DOHH2 (cell line): ENCODE data around the gene GSK3B.

Experiments
- EZH2phosphoT487 ChIP-seq: fragments of 200-600 bp; sonication (generic); IDR thresholded peaks from 2 replicates; pipeline ENCODE4 v1.6.1; 2017; ENCODE audit warnings: borderline replicate concordance, mild to moderate bottlenecking, antibody characterized with exemption, low read length, moderate library complexity, mixed read lengths
- TF ChIP-seq, protein P1 (sequence below): fragments of 200-600 bp; sonication (generic); IDR thresholded peaks from one replicate; pipeline ENCODE4 v1.5.1; 2014; ENCODE audit warnings: antibody characterized with exemption, mild to moderate bottlenecking, low read depth, low read length; ENCODE audit not compliant: poor library complexity, severe bottlenecking

DNA sequence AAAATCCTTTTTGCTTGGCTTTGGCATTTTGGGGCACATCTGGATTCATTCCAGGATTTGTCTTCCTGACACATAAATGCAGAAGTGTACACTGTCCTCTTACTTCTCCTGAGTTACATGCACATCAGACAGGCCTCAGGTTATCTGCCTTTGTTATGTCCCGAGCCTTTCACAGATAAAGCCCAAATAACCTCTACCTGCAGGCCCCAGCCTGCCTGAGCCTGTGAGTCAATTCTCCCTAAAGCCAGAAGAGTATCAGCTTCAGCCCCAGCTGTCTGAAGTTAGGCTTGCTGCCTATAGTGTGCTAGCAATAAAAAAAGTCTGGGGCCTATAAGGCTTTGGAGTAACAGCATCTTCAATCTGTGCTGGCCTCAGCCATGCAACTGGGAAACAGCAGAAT is 17.7 kb upstream of the GSK3B start:
- TF ChIP-seq, protein P1, sequence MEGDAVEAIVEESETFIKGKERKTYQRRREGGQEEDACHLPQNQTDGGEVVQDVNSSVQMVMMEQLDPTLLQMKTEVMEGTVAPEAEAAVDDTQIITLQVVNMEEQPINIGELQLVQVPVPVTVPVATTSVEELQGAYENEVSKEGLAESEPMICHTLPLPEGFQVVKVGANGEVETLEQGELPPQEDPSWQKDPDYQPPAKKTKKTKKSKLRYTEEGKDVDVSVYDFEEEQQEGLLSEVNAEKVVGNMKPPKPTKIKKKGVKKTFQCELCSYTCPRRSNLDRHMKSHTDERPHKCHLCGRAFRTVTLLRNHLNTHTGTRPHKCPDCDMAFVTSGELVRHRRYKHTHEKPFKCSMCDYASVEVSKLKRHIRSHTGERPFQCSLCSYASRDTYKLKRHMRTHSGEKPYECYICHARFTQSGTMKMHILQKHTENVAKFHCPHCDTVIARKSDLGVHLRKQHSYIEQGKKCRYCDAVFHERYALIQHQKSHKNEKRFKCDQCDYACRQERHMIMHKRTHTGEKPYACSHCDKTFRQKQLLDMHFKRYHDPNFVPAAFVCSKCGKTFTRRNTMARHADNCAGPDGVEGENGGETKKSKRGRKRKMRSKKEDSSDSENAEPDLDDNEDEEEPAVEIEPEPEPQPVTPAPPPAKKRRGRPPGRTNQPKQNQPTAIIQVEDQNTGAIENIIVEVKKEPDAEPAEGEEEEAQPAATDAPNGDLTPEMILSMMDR, result no peak
- no peak for TF ChIP-seq EZH2phosphoT487
